Activated CD4-positive, alpha-beta T cell treated with anti-CD3 and anti-CD28 coated beads for 1 hour (primary cell): ENCODE results near the gene UGT2B11.
"Not testable (repeated sequence)": the region's sequence is repeated elsewhere in the genome, so short reads cannot be mapped to it uniquely, and the experiment has no call there.

Experiments used
- DNase-seq: peaks from one replicate; pipeline ENCODE4 v3.0.0-alpha.2; 2020

Gene UGT2B11

GRCh38 chr4:69169171-69169570, 45.4 kb downstream of the UGT2B11 start:
- DNase-seq, result not testable (repeated sequence)

GRCh38 chr4:69167300-69167699, 47.2 kb downstream of the UGT2B11 start:
- DNase-seq, result no peak

GRCh38 chr4:69166376-69166775, 48.2 kb downstream of the UGT2B11 start:
- not testable (repeated sequence) for DNase-seq

GRCh38 chr4:69165707-69166106, 48.8 kb downstream of the UGT2B11 start:
- not testable (repeated sequence) for DNase-seq

GRCh38 chr4:69156913-69157312, 57.6 kb downstream of the UGT2B11 start:
- no peak for DNase-seq

- DNase-seq, result no peak
Measured at GRCh38 chr4:69154021-69154420, 60.5 kb downstream of the UGT2B11 start.
